ENCODE results near the gene WSB1. TPM values are rescaled to one million over a fixed set of nuclear protein-coding genes. Genes with fewer than 3 reads are reported as not detected.
"Not testable (repeated sequence)": the region's sequence is repeated elsewhere in the genome, so short reads cannot be mapped to it uniquely, and the experiment has no call there.

The WSB1 gene
- total RNA-seq, 3 donors from 2014 or later, result 65.9 to 76.9 (median 73.2) TPM

GRCh38 chr17:27328686-27329085 lies 34.8 kb downstream of the WSB1 start:
- H3K36me3 Mint-ChIP-seq (ENCODE audit: insufficient read depth); ATAC-seq; H3K4me3 Mint-ChIP-seq; H3K9me3 Mint-ChIP-seq; DNase-seq; H3K27me3 Mint-ChIP-seq (ENCODE audit: low read depth): not testable (repeated sequence)
- peaks cover 16% of the 10 kb centered on the region for H3K4me1 Mint-ChIP-seq (ENCODE audit: low read depth)

GRCh38 chr17:27329146-27329805 lies 35.4 kb downstream of the WSB1 start:
- no peak for ATAC-seq
- peaks cover 21% of the 10 kb centered on the region for H3K4me1 Mint-ChIP-seq (ENCODE audit: low read depth)
- no peaks in the 10 kb centered on the region for H3K36me3 Mint-ChIP-seq (ENCODE audit: insufficient read depth)
- no peaks in the 10 kb centered on the region for H3K27me3 Mint-ChIP-seq (ENCODE audit: low read depth)
- no peak overlapping the region for H3K4me3 Mint-ChIP-seq
- DNase-seq, result no peak
- H3K9me3 Mint-ChIP-seq, result no peaks in the 10 kb centered on the region

DNA sequence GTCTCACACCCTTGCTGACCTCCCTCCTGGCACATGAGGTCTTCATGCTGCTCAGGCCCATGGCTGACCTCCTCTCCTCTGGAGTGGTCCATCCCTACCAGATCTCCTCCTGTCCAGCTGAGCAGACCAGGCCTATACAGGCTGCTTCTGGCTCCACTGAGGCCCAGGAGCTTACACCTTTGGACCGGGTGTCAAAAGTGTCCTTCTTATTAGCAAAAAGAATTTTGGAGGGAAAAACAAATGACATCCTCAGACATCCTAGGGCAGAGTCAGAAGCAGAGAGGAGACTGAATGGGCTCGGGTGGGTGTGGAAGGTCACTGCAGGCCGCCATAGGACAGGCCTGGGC lies 38.1 kb downstream of the WSB1 start:
- Mint-ChIP-seq H3K27me3 (ENCODE audit: low read depth) (no peaks in the 10 kb centered on the region), H3K4me1 (ENCODE audit: low read depth) (peaks cover 21% of the 10 kb centered on the region), H3K9me3 (no peaks in the 10 kb centered on the region), H3K36me3 (ENCODE audit: insufficient read depth) (no peaks in the 10 kb centered on the region), H3K4me3 (peak overlapping the region; percentile 81)
- ATAC-seq, result no peak
- DNase-seq, result no peak

- no peaks in the 10 kb centered on the region for H3K36me3 Mint-ChIP-seq (ENCODE audit: insufficient read depth)
- peak; percentile 89 for ATAC-seq
- no peaks in the 10 kb centered on the region for H3K9me3 Mint-ChIP-seq
- no peaks in the 10 kb centered on the region for H3K27me3 Mint-ChIP-seq (ENCODE audit: low read depth)
- peak; percentile 84 for DNase-seq
- H3K4me3 Mint-ChIP-seq, result peak overlapping the region; percentile 81
- peaks cover 21% of the 10 kb centered on the region for H3K4me1 Mint-ChIP-seq (ENCODE audit: low read depth)
Observed at GRCh38 chr17:27332485-27333409, 38.8 kb downstream of the WSB1 start.

GRCh38 chr17:27333410-27333980 lies 39.6 kb downstream of the WSB1 start:
- DNase-seq, result peak; percentile 16
- no peaks in the 10 kb centered on the region for H3K36me3 Mint-ChIP-seq (ENCODE audit: insufficient read depth)
- H3K9me3 Mint-ChIP-seq, result no peaks in the 10 kb centered on the region
- H3K4me3 Mint-ChIP-seq, result peak overlapping the region; percentile 81
- no peak for ATAC-seq
- no peaks in the 10 kb centered on the region for H3K27me3 Mint-ChIP-seq (ENCODE audit: low read depth)
- H3K4me1 Mint-ChIP-seq (ENCODE audit: low read depth), result peaks cover 21% of the 10 kb centered on the region

DNA sequence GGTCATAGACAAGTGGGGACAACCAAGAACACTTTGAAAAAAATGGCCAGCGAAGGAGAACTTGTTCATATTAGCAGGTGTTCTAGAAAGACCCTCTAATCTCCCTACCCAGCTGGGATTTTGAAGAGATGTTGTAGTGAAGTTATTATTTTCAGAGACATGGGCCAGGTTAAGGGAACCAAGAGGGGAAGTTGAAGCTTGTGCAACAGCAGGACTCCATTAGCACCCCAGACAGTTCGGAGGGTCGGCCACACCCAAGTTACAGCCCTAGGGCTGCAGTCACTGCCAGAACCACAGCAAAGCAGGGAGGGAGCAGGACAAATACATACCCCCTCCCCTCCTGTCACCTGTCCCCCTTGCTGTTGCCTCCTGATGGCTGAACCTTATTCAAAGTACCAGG lies 42.3 kb downstream of the WSB1 start:
- Mint-ChIP-seq H3K4me1 (ENCODE audit: low read depth) (peaks cover 26% of the 10 kb centered on the region), H3K9me3 (no peaks in the 10 kb centered on the region), H3K27me3 (ENCODE audit: low read depth) (no peaks in the 10 kb centered on the region), H3K36me3 (ENCODE audit: insufficient read depth) (no peaks in the 10 kb centered on the region), H3K4me3 (no peak overlapping the region)
- ATAC-seq (no peak), DNase-seq (no peak)

- Mint-ChIP-seq H3K4me3 (no peak overlapping the region), H3K4me1 (ENCODE audit: low read depth) (peaks cover 14% of the 10 kb centered on the region), H3K36me3 (ENCODE audit: insufficient read depth) (no peaks in the 10 kb centered on the region), H3K9me3 (no peaks in the 10 kb centered on the region), H3K27me3 (ENCODE audit: low read depth) (peaks cover 4% of the 10 kb centered on the region)
- no peak for DNase-seq
- no peak for ATAC-seq
Observed at GRCh38 chr17:27338536-27338985, 44.6 kb downstream of the WSB1 start.

GRCh38 chr17:27339198-27339835 lies 45.4 kb downstream of the WSB1 start:
- ATAC-seq (no peak), DNase-seq (no peak)
- H3K4me3 Mint-ChIP-seq, result no peak overlapping the region
- H3K9me3 Mint-ChIP-seq, result no peaks in the 10 kb centered on the region
- peaks cover 8% of the 10 kb centered on the region for H3K4me1 Mint-ChIP-seq (ENCODE audit: low read depth)
- H3K27me3 Mint-ChIP-seq (ENCODE audit: low read depth), result peaks cover 9% of the 10 kb centered on the region
- H3K36me3 Mint-ChIP-seq (ENCODE audit: insufficient read depth), result no peaks in the 10 kb centered on the region

DNA sequence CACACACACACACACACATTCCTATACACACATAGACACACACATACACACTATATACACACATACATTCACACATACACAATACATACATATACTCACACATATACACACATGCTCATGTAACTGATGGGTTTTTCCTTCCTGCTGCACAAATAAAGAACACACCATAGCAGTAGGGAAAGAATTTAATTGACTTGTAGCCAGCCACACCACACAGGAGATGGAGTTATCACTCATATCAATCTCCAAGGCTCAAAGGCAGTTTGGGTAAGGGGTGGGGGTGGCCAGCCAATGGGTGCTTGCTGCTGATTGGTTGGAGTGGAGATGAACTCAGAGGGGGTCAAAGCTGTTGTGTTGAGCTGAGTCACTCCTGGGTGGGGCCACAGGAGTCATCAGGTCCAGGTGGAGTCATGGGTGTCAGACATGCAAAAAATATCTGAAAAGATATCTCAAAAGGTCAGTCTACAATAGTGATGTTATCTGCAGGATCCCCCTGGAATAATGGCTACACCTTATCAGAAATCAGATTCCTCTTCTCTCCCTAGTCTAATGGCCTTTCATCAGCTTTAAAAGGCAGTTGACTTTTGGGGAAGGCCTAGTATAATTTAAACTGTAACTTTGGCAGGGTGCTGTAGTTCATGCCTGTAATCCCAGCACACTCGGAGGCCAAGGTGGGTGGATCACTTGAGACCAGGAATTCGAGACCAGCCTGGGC lies 46.1 kb downstream of the WSB1 start:
- no peaks in the 10 kb centered on the region for H3K9me3 Mint-ChIP-seq
- ATAC-seq (peak; percentile 82 to 88), DNase-seq (peak; percentile 29)
- H3K27me3 Mint-ChIP-seq (ENCODE audit: low read depth), result peaks cover 9% of the 10 kb centered on the region
- no peaks in the 10 kb centered on the region for H3K36me3 Mint-ChIP-seq (ENCODE audit: insufficient read depth)
- H3K4me3 Mint-ChIP-seq, result no peak overlapping the region
- peaks cover 8% of the 10 kb centered on the region for H3K4me1 Mint-ChIP-seq (ENCODE audit: low read depth)

- ATAC-seq, result no peak
- H3K4me1 Mint-ChIP-seq (ENCODE audit: low read depth), result peaks cover 8% of the 10 kb centered on the region
- peaks cover 9% of the 10 kb centered on the region for H3K27me3 Mint-ChIP-seq (ENCODE audit: low read depth)
- no peak for DNase-seq
- no peaks in the 10 kb centered on the region for H3K9me3 Mint-ChIP-seq
- H3K4me3 Mint-ChIP-seq, result no peak overlapping the region
- H3K36me3 Mint-ChIP-seq (ENCODE audit: insufficient read depth), result no peaks in the 10 kb centered on the region
Observed at GRCh38 chr17:27340575-27340974, 46.7 kb downstream of the WSB1 start.

GRCh38 chr17:27341041-27341471 lies 47.1 kb downstream of the WSB1 start:
- no peaks in the 10 kb centered on the region for H3K36me3 Mint-ChIP-seq (ENCODE audit: insufficient read depth)
- H3K4me3 Mint-ChIP-seq, result no peak overlapping the region
- ATAC-seq, result no peak
- H3K4me1 Mint-ChIP-seq (ENCODE audit: low read depth), result peaks cover 8% of the 10 kb centered on the region
- H3K9me3 Mint-ChIP-seq, result no peaks in the 10 kb centered on the region
- DNase-seq, result no peak
- H3K27me3 Mint-ChIP-seq (ENCODE audit: low read depth), result peaks cover 9% of the 10 kb centered on the region

- H3K36me3 Mint-ChIP-seq (ENCODE audit: insufficient read depth), result no peaks in the 10 kb centered on the region
- peaks cover 8% of the 10 kb centered on the region for H3K4me1 Mint-ChIP-seq (ENCODE audit: low read depth)
- H3K27me3 Mint-ChIP-seq (ENCODE audit: low read depth), result peaks cover 9% of the 10 kb centered on the region
- no peak overlapping the region for H3K4me3 Mint-ChIP-seq
- DNase-seq (no peak), ATAC-seq (no peak)
- H3K9me3 Mint-ChIP-seq, result no peaks in the 10 kb centered on the region
Observed at GRCh38 chr17:27342059-27342458, 48.1 kb downstream of the WSB1 start.

DNA sequence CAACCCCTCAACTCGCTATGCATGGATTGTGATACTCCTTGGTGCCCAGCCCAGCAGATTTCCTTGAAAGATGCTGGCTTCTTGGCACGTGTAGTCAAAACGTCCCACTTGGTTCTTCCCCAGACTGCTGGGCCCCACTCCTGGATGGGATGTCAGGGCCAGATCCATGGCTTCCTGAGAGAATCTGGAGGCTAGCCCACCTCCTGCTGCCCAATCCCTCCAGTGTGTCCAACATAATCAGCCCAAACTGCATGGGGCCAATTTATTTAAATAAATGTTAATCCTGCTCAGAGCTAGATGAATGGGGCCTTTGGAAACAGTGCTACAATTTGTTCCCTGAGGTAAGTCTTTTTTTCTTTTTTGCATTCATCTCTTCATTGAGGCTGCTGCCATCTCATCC lies 49.4 kb downstream of the WSB1 start:
- Mint-ChIP-seq H3K27me3 (ENCODE audit: low read depth) (peaks cover 9% of the 10 kb centered on the region), H3K36me3 (ENCODE audit: insufficient read depth) (no peaks in the 10 kb centered on the region), H3K9me3 (no peaks in the 10 kb centered on the region), H3K4me1 (ENCODE audit: low read depth) (peaks cover 10% of the 10 kb centered on the region), H3K4me3 (no peak overlapping the region)
- DNase-seq (no peak), ATAC-seq (no peak)
